GM12872 (cell line): ENCODE data around the gene CDK9.

Experiments
- TF ChIP-seq, protein P1 (sequence below): IDR thresholded peaks from 3 replicates; pipeline ENCODE4 v1.5.1; 2011; ENCODE audit warnings: low read depth, mild to moderate bottlenecking, low read length, moderate library complexity; ENCODE audit not compliant: insufficient read depth

Gene CDK9

DNA sequence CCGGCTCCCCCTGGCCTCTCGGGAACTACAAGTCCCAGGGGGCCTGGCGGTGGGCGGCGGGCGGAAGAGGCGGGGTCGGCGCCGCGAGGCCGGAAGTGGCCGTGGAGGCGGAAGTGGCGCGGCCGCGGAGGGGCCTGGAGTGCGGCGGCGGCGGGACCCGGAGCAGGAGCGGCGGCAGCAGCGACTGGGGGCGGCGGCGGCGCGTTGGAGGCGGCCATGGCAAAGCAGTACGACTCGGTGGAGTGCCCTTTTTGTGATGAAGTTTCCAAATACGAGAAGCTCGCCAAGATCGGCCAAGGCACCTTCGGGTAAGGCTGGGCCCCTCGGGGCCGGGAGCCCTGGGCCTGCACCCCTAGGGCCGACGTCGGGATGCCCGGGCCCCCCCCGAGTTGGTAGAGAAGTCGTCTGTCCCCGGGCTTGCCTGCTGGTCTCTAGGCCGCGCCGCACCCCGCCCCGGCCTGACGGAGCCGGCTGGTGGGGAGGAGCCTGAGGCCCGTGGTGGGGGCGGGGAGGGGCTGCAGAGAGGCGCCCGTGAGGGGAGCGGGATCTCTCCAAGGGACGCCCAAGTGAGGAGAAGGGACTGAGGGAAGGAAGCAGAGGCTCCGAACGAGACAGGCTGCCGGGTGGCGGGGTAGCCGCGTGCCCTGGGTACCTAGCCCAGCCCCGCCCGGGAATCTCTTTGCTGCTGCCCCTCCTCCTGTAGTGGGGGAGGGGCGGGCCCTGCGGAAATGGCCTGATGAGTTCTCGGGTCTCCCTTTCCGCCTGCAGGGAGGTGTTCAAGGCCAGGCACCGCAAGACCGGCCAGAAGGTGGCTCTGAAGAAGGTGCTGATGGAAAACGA, at the start of gene CDK9:
TSS of gene CDK9 (plus strand) at position 102 of the 840 bp plus-strand sequence. CDS start at position 217, 115 bp downstream.
- TF ChIP-seq, protein P1, sequence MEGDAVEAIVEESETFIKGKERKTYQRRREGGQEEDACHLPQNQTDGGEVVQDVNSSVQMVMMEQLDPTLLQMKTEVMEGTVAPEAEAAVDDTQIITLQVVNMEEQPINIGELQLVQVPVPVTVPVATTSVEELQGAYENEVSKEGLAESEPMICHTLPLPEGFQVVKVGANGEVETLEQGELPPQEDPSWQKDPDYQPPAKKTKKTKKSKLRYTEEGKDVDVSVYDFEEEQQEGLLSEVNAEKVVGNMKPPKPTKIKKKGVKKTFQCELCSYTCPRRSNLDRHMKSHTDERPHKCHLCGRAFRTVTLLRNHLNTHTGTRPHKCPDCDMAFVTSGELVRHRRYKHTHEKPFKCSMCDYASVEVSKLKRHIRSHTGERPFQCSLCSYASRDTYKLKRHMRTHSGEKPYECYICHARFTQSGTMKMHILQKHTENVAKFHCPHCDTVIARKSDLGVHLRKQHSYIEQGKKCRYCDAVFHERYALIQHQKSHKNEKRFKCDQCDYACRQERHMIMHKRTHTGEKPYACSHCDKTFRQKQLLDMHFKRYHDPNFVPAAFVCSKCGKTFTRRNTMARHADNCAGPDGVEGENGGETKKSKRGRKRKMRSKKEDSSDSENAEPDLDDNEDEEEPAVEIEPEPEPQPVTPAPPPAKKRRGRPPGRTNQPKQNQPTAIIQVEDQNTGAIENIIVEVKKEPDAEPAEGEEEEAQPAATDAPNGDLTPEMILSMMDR, result no peak; the same call in 2 of the 3 replicates

DNA sequence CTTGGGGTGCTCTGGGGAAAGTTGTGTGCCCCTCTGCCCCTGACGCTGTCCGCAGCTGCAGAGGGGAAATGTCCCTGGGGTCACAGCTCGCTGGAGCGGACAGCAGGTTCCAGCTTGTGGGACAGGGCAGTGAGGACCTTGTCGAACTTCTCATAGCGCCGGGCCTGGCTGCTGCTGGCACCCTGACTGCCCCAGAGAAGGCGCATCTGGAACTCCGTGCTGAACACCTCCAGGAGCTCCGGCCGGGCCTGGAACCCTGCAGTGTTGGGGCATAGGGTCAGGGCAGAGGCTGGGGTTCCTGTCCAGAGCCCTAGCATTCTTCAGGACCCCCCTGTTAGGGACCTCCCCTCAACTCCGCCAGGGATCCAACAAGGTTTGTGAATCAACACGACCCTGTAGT, 47.2 kb upstream of the CDK9 start:
- TF ChIP-seq, protein P1, result no peak

DNA sequence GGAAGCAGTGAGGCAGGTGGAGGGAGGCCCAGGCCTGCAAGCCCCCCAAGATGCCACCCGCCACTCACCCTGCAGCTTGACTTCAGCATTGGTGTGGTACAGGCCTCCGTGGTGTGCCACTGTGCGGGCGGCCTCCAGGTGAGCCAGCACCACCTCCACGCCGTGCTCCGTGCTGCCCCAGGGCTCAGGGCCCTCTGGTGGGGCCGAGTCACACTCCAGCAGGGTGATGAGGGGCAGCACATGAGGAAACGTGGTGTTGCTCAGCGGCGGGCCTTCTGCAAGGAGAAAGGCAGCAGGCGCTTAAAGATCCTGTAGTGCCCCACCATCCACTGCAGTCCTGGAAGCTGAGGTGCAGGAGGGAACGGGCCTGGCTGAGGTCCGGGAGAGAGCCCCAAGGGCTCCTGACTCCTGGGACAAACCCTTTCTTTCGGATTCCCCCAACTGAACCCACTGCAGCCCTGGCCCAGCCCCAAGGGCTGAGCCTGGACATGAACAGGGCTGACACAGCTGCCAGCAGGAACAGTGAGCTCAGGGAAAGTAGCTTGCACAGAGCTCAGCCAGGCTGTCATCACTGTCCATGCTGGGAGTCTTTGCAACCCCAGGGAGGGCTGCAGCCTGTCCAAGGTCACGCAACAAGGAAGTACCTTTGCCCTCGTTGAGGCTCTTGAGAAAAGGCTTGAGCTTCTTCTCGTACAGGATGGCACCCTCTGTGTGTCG, 46.1 kb upstream of the CDK9 start:
- TF ChIP-seq, protein P1, result no peak

DNA sequence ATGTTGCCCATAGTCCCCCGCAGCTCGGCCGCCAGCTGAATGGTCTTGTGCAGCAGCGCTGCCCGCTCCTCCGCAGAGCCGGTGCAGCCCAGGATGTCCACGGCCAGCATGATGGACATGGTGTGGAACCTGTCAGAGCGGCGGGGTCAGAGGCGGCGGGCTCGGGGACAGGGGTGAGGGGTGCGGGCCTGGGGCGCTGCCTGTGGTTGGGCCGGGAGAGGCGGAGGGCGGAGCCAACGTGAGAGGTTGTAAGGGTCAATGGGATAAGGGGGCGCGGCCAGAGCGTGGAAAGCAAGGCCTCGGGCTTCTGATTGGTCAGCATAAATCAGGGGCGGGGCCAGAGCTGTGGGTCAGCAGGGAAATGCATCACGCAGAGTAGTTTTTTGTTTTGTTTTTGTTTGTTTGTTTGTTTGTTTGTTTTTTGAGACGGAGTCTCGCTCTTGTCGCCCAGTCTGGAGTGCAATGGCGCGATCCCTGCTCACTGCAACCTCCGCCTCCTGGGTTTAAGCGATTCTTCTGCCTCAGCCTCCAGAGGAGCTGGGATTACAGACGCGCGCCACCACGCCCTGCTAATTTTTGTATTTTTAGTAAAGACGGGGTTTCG, 43.9 kb upstream of the CDK9 start:
- TF ChIP-seq, protein P1, result no peak

DNA sequence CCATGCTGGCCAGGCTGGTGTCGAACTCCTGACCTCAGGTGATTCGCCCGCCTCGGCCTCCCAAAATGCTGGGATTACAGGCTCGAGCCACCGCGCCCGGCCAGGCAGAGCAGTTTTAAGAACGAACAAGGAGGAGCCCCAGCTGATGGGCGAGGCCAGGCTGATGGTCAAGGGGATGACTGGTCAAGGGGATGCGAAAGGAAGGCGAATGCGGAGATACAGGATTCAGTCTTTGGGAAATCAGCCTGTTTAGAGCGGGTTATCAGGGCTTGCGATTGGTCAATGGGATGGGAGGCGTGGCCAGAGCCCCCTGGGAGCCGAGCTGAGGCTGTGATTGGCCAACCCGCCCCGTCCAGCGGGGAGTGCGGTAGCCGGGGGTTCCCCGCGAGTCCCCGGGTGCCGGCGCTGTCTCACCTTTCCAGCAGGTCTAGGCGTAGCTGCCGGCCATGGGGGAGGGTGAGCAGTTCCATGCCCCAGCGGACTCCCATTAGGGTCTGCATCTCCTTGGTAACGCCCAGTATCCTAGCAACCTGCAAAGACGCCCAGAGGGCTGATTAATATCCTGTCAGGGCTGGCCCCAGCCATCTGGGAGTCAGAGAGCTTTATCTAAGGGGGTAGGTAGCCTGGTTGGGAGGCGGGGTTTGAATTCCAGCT, 43.3 kb upstream of the CDK9 start:
- TF ChIP-seq, protein P1, result no peak

DNA sequence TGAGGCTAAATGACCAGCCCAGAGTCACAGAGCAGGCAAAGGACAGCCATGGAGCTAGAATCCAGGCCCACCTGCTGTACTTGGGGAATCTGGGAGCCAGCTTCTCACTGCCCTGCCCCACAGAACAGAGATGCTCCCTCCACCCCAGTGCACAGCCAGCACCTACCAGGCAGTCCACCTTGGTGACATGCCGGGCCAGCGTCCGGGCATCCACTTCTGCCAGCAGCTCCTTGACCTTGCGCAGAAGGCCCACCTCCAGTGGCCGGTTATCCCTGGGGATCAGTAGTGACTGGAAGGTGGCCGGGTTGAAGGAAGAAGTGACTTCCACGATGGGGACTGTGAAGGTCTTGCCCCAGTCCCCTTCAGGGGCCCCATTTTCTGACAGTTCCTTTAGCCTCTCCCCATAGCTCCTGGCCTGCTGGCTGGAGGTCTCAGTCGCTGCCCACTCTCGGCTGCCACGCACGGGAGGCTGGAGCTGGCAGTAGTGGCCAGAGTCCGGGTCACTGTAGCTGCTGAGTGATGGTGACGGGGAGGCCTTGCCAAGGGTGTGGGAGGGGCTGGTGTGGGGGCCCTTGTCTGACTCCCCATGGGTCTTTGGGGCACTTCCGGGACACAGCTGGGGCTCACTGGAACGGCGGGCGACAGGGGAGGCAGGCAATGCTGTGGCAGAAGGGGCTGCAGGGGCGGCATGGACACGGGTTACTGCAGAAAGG, 41.3 kb upstream of the CDK9 start:
- TF ChIP-seq, protein P1, result no peak
